ENCODE data around the gene SLC27A2.

Gene SLC27A2

DNA sequence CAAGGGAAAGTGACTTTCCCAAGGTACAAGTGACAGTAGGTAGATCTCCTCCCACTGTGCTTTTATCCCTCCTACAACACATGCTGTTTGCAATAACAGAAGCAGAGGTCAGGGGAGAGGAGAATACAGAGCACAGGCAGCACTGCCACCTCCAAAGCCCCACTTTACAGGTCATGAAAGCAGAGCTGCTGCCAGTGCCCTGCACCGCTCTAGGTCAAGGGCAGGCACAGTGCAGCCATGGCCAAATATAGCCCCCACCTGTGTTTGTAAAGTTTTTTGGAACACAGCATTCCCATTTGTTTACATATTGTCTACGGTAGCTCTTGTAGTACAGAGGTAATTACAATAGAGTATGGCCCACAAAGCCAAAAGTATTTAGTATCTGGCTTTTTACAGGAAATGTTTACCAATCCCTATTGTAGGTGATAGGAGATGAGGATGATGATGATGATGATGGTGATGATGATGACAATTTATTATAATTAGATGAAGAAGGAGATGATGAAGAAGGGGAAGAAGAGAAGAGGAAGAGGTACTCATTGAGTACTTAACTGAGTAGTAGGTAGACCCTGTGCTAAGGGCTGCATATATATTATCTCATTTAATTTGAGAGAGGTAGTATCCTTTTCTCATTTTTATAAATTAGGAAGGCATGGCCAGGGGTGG lies 63.1 kb downstream of the SLC27A2 start:
- no peak for DNase-seq

DNA sequence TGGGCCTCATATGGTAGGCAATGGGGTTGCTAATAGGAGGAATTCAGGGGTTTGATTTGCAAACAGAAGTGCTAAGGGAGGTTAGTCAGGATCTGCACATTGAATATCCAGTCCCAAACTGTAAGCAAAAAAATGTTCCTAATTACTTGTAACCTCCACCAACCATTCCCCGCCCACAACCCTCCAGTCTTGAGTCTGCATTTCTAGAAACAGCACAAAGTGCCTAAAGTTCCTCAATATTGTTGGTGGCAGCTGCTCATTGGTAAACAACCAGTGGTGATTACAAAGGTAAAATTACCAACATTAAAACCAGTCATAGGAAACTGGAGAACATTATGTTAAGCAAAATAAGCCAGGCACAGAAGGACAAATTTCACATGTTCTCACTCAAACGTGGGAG lies 64.6 kb downstream of the SLC27A2 start:
- no peak for DNase-seq

DNA sequence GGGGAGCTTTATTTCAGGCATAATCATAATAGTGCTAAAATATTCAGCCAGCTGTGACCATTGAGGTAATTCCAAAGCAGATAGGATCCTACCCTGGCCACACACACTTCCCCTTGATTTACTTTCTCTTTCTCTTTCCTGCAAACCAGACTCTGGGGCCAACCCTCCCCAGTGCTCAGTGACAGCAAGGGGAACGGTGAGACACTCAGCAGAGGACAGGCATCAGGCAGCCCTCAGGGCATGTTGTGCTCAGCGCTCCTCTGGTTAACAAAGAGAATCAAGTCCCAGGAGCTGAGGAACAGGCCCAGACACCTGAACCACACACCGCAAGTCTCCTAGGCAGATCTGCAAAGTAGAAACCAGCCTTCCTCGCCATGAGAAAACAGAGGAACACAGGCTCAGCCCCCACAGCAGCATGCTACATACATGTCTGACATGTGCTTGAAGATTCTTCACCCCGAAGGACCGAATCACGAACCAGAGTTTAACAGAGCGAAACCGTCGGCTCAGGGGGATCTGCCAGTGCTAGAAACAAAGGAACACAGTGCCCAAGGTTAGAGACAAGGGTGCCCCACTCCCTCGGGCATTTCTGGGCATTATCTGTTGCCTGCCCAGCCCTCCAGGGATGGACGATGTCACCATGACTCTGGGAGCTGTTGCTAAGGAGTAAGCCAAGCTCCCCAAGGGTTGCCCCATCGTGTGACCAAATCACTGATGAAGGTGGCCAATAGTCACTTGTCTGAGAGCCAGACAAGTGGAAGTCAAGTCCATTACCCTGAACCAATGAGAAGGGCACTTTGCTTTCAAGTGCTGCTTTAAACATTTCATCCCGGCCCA lies 66.0 kb downstream of the SLC27A2 start:
- DNase-seq = peak; percentile 63

DNA sequence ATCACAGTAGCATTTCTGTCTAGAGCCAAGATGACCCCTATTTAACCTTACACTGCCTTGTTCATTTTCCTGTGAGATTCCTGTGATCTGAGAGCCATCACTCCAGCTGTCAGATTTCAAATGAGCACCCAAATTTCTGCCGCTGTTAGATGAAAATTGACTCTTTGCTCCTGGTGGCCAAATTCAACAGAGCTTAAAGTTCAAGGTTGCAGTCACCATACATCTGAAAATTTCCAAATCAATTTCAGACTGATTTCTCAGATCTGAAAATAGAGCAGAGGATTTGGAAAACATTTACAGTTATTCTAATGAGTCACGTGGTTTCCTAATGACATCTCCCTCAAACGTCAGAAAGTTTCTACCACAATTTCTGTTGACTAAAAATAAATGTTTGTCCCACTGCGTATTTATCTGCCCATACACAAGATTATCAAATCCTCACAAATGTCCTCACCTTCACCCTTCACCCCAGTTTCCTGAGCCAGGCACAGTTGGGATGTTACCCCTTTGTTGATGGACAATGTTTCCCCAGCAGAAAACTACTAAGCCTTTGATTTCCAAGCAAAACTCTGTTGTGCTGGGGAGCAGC lies 67.1 kb downstream of the SLC27A2 start:
- no peak for DNase-seq

DNA sequence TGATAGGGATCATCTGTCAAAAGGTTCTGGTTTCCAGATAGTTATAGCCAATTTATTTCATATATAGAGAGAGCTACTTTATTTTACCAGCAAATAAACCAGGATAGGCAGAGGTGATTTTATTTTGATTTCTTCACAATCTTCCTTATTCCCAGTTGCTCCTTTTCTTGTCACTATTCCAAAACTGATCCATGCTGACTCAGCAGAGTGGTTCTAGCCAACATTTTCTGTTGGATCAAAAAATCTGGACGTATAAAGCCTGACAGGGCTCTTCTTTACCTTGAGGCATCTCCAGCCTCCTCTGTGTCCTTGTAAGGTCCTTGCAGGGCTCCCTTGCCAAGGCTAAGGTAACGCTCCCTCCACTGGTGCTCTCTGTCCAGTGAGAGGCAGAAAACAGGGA lies 67.7 kb downstream of the SLC27A2 start:
- no peak for DNase-seq

DNA sequence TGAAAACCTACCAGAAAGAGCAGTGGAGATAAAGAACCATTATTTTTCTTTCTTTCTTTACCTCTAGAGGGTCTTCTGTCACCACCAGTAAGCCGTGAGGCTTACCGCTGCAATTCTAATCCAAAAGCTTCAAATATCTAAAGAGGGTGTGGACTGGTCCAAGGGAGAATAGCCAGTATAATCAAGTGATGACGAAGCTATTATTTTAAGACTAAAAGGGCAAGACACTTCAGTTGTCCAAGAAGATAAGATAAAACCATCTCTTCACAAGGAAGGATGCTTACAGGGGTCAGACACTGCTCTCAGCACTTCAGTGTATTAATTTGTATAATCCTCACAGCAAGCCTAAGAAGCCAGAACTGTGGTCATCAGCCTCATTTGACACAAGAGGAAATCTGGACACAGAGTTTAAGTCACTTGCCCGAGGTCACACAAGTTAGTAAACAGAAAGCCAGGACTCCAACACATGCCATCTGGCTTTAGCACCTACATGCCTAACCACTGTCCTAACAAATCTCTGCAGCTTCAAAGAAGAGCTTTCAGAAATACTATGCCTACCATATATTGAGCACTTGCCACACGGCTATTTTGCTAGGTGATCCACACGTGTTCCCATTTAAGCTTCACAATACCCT lies 68.9 kb downstream of the SLC27A2 start:
- no peak for DNase-seq

DNA sequence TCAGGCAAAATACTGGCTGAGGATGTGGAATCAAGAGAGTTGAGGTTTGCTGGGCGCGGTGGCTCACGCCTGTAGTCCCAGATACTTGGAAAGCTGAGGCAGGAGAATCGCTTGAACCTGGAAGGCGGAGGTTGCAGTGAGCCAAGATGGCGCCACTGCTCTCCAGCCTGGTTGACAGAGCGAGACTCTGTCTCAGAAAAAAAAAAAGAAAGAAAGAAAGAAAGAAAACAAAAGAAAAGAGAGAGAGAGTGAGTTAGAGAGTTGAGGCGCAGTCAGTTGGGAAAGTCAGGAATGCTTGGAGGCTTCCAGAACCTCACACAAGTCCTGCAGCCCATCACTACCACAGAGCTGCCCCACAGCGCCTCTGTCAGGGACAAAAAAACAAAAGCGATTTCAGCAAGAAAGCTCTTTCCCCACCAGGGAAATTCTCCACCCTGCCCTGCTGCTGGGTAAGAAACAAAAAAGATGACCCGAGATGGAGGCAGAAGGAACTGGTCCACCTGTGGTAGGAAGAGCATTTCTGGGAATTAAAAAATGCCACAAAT lies 69.7 kb downstream of the SLC27A2 start:
- no peak for DNase-seq

DNA sequence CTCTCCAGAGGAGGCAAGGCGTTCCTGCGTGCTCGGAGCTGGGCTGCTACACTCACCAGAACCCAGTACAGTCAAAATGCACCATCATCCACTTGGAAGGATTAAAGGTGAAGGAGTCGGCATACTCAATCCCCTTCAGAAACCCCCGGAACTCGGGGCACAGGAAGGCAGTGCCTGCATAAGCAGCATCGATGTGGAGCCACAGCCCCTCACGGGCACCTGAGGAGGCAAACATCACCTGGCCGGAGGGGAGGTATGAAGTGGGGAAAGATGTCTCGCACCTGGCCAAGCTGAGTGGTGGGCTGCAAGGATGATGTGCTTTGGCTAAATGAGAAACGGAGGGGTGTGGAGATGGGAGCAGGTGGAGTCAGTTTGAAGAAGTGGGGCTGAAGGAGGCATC lies 70.6 kb downstream of the SLC27A2 start:
- DNase-seq = no peak

DNA sequence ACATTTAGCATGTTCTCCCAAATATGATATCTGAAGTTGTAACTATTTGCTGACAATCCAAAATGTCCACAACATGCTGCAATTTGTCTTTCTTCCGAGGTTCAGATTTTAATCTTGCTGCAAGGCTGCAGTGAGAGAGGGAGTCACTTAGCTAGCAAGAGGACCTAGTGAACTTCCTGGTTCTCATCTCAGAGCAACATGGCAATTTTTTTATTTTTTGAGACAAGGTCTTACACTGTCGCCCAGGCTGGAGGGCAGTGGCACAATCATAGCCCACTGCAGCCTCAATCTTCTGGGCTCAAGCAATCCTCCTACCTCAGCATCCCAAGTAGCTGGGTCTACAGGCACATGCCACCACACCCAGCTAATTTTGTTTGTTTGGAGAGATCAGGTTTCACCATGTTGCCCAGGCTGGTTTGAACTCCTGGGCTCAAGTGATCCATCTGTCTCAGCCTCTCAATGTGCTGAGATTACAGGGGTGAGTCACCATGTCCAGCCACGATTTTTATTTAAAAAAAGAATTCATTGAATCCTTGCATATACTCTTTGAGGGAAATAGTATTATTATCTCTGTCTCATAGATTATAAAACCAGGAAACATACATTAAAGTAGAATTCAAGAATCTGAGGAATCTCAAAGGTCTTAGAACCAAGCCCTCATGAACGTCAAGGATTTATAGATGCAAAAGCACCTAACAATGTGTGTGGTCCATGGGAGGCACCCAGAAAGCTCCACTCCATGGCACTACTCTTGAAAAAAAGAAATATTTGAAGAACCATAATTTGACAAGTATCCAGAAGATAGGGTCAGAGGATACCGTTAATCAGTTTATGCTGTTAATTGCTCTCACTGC lies 74.4 kb downstream of the SLC27A2 start:
- DNase-seq = no peak

DNA sequence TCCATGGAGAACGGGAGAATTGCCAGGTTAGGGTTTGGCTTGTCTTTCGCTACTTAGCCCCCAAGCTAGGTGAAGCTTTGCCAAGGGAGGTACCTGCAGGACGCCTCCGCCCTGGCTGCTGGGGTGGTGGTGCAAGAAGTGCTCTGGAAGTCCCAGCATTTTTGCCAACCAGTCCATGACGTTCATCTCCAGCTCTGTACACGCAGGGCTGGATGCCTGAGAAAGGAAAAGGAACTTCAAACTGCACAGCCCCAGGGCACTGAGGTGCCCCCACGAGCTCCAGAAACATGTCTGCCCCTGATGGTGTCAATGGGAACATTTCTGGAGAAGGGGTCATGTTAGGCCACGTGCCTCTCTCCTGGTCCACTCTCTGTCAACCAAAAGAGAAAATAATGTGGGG lies 75.3 kb downstream of the SLC27A2 start:
- no peak for DNase-seq

DNA sequence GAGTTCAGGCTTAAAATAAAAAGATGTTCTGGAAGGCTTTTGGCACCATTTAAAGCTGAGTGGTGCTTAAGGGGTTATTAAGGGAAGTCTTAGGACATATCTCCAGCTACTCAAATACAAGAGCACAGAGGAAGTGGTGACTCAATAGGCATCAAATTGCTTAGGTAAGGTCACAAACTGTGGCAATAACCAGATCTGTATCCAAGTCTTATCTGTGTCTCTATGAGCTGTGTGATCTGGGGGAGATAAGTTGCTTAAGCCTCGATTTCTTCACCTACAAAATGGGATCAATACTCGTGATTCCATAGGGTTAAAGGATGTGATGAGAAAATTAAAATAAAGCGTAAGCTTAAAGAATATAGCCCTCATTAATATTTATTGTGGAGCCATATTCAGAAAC lies 75.9 kb downstream of the SLC27A2 start:
- no peak for DNase-seq

DNA sequence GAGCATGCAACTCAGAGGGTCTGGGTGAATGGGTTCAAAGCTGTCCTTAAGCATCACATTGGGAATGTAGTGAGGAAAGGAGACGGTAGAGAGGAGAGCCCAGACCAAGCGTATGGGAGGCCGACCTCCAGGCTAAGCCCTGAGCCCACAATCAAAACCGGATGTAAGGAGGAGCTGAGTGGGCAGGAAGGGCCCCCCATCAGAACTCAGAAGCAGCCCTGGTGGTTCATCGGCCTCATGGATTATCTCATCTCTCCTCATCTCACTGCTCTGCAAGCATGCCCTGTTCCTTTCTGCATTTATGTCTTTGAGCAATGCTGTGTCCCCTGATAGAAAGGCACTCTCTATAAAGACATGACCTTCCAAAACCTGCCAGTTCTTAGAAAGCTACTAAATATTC lies 77.3 kb downstream of the SLC27A2 start:
- DNase-seq = no peak

DNA sequence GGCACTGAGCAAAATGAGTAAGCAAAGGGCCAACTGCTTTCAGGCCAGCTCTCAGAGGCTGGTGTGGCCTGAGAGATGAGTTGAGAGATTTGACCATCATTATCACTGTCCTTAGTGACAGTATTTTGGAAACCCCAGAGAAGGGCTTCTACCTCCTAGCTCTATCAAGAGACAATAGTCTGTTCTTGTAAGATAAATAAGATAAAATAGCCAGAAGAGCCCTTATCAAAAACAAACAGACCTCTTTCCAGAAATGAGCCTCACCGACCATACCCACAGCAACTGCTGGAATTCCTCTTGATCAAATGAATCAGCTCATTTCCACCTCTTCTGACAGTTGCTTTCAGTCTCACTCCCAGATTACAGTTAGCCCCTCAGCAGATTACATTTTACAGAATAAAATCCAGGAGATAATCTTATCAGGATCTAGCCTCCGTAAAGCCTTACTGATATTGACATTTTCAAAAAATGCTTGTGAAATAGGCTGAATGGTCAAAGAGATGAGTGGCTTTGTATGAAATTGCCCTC lies 79.0 kb downstream of the SLC27A2 start:
- no peak for DNase-seq

DNA sequence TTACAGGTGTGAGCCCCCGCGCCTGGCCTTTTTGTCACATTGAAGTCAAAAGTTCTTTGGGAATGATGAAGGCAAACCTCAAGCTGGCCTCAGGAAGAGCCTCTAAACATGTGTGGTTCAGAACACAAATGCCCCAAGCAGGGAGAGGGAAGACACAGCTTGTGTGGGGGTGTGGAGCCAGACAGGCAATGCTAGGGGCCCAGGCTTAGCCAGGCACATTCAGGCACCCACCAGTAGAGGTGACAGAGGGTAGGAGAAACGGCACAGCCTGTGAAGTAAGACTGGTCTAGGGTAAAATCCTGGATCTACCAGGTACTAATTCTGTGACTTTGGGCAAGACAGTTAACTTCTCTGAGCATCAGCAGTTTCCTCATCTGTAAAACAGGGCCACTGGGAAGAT lies 80.0 kb downstream of the SLC27A2 start:
- DNase-seq = peak; percentile 10

DNA sequence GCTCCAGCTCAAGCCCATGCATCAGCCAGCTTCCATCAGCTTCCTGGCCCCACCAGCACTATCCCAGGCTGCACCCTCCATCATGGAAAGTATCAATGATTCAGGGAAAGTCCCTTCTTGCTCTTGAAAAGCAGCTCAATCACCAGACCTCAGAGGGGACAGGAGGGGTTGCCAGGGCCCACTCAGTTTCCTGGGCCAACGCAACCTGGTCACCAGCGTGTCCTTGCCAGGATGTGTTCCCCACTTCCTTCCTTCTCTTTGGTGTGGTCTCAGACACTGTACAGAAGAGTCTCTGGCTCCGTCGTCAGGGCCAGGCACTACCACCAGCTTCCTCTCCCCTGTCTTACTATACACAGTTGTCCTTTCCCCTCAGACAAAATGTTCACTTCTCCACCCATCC lies 80.5 kb downstream of the SLC27A2 start:
- DNase-seq = no peak

DNA sequence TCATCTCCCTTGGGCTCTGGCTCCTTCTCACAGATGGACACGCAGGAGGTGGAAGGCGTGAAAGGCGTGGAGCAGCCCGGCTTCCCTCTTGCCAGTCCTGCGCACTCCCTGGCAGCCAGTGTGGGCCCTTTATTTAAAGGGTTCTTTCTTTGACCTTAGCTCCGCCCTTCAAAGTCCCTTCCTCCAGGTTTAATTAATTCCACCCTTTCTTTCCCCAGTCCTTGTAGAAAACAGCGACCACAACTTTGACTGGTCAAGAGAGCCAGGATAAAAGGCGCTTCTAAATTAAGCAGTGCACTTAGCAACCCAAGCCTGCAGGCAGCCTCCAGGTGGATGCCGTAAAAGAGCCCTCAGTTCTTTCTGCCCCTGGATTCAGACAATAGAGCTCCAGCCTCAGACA lies 83.6 kb downstream of the SLC27A2 start, which contains the start of gene HDC:
TSS of gene HDC (minus strand) at position 107 of the 400 bp plus-strand sequence. CDS start at position 4, 103 bp downstream.
- no peak for DNase-seq

DNA sequence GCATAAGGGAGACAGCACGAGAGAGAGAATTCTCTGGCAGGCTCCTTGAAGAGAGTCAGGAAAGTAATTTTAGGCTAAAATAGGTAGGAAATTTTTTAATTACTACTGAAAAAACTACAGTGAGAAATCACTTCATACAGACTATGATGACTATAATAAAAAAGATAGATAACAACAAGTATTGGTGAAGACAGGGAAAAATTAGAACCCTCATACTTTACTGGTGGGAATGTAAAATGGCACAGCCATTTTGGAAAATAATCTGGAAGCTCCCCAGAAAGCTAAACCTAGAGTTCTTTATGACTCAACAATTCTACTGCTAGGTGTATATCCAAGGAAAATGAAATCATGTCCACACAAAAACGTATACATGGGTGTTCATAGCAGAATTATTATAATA lies 85.6 kb downstream of the SLC27A2 start:
- no peak for DNase-seq

DNA sequence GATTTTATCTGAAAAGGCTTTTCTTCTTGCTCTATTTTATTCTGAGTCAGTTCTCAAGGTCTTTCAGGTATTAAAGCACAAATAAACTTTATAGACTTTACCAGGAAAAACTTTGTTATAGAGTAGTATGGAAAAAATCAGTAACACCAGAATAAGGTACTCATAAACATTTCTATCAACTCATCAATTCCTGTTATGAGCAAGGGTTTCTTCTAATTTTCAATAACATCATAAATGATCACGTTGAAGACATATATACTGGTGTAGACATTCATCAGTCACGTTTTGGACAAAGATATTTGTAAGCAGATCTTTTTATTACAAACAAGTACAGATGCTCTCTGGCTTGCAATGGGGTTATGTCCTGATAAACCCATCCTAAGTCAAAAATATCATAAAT lies 93.1 kb downstream of the SLC27A2 start:
- DNase-seq = no peak

DNA sequence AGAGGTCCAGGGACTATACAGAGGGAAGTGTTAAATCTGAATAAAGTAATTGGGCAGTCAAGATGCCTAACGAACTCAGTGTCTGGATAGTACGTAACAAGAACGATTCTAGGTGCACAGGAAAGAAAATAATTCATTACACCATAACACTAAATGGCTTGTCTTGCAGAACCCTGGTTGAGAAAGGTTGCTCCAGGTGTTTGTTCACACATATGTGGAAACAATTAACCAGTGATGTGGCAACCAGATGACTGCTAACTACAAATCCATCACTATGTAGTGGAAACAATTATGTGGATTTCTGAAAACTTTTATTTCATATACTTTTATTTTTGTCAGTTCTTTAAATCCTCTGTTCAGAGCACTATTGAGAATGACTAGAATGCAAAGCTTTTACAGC lies 93.9 kb downstream of the SLC27A2 start:
- no peak for DNase-seq

DNA sequence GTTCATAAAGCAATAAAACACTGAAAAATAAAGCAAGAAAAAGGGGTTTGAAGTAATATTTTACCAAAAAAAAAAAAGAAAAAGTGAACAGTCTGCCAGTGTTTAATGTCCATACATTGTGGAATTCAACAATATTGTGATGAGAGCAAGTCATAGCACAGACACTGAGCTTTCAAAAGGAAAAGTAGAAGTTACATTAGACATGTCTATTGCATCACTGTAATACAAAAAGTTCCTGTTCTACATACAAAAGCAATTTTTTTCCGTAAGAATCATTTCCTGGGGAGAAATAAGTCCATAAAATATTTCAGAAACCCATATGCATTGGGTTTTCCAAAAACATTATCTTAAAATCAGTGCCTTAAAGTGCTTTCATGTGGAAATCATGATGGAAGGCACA lies 95.4 kb downstream of the SLC27A2 start:
- DNase-seq = no peak

DNA sequence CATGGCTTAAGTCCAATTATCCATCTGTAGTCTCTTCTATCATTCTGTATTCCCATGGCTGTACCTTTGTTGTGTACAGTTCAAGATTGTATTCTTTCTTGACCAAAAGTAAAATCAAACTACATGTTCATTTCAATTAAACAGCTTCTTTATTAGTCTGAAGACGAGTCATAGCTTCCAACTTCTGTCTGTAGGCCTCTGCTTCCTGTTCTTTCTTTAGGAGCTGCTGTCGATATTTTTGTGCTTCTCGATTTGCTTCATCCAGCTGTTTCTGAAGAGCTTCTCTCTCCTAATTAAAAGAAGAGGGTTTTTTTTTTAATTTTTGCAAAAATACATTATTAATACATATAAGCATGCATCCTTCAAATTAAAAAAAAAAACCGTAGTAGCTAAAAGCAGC lies 96.5 kb downstream of the SLC27A2 start:
- no peak for DNase-seq

DNA sequence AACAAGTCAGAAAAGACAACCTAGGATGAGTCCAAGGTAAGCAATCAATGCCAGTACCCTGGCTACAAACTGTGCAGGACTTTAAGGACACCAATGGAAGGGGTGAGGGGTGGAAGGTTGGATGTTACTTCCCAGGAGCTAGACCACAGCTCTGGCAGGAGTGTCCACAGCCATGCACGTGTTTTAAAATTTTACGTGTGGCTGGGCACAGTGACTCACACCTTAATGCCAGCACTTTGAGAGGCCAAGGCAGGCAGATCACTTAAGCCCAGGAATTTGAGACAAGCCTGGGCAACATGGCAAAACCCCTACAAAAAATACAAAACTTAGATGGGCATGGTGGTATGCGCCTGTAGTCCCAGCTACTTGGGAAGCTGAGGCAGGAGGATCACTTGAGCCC lies 98.3 kb downstream of the SLC27A2 start:
- DNase-seq = no peak

All from RPMI8226 (cell line).